LHCN-M2 (cell line): ENCODE results near the gene OSBPL6. TPM values are rescaled to one million over a fixed set of nuclear protein-coding genes. Genes with fewer than 3 reads are reported as not detected.
"Not testable (repeated sequence)": the region's sequence is repeated elsewhere in the genome, so short reads cannot be mapped to it uniquely, and the experiment has no call there.

Source experiments
- DNase-seq: peaks from one replicate; pipeline ENCODE4 v3.0.0-alpha.2; 2012; ENCODE audit warnings: low read depth
- total RNA-seq: library from RNA; depleted of rRNA; stranded (reverse); fragments of >200 nt; gene quantifications from 2 replicates; pipeline ENCODE4 v1.2.3, GENCODE V29; 2014

Gene OSBPL6
- total RNA-seq, 1 experiment from 2014 or later: 18.1 TPM

DNA sequence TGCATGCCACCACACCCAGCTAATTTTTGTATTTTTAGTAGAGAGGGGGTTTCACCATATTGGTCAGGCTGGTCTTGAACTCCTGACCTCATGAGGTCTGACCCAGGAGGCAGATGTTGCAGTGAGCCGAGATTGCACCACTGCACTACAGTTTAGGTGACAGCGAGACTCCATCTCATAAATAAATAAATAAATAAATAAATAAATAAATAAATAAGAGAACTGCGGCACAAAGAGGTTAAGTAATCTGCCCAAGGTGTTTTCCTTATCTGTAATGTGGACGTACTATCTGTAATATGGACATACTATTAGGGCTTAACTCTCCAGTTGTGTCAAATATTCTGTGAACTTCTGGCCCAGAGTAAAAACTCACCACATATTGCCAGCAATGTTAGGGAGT, 4.1 kb downstream of the OSBPL6 start:
- DNase-seq: not testable (repeated sequence)

DNA sequence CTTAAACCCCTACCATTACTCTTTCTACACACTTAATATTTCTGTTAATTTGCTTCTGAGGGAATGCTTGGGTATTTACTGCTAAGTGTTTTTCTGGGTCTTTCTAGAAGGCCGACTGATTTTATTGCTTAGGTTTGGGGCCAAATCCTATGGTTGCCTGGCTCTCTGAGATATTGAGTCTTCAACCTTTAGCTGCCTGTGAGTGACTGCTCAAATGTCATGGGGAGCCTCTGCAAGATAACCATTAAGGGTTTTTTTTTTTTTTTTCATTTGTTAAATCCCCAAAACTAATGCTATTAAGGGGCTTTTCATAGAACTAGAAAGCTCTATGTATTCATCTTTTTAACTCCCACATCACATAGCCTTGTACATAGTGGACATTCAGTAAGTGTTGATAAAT, 5.0 kb downstream of the OSBPL6 start:
- no peak for DNase-seq

DNA sequence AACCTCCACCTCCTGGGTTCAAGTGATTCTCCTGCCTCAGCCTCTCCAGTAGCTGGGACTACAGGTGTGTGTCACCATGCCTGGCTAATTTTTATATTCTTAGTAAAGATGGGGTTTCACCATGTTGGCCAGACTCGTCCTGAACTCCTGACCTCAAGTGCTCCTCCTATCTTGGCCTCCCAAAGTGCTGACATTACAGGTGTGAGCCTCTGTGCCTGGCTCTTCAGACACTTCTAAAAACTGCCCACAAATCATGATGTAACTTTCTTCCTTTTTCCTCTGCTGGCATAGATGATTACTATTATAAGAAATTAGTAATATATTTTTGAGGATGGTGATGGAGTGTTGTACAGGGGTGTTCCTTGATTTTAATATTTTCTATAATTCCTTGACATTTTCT, 6.0 kb downstream of the OSBPL6 start:
- no peak for DNase-seq

DNA sequence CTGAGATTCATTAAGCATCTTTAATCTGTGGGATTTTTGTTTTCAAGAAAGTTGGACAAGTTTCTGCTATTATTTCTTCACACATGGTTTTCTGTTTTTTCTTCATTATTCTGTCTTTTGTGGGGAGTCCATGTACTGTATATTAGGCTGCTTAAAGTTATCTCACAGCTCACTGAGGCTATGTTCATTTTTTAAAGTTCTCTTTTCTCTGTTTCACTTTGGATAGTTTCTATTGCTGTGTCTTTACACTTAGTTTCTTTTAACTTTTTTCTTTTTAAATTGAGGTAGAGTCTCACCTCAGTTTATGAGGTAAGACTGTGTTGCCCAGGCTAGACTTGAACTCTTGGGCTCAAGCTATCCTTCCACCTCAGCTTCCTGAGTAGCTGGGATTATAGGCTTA, 8.6 kb downstream of the OSBPL6 start:
- DNase-seq: no peak

- no peak for DNase-seq
Observed at GRCh38 chr2:178204977-178205376, 10.7 kb downstream of the OSBPL6 start.

GRCh38 chr2:178205853-178206521, 11.7 kb downstream of the OSBPL6 start:
- DNase-seq: peak; percentile 82

GRCh38 chr2:178208336-178208735, 14.0 kb downstream of the OSBPL6 start:
- DNase-seq: no peak

GRCh38 chr2:178208817-178209216, 14.5 kb downstream of the OSBPL6 start:
- peak; percentile 30 for DNase-seq

DNA sequence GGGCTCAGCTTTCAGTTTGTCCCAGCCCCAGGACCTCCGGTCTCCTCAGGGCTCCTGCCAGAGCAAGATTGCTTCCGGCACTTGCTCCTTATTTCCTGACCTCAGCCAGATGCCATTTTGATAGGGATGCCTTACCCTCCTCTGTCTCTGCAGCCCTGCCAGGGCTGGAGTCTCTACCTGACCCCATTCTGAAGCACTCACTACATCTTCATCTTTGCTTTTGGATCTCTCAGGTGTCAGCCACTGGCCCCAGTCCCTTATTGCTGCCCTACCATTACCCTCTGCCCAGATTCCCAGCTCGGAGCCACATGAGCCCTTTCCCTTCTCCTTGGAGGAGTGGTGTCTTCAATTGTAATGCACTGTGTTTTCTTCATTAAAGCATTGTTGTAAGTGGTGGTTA, 17.1 kb downstream of the OSBPL6 start:
- no peak for DNase-seq

- DNase-seq: no peak
Observed at GRCh38 chr2:178211943-178212342, 17.6 kb downstream of the OSBPL6 start.

GRCh38 chr2:178213991-178214390, 19.7 kb downstream of the OSBPL6 start:
- DNase-seq: no peak

DNA sequence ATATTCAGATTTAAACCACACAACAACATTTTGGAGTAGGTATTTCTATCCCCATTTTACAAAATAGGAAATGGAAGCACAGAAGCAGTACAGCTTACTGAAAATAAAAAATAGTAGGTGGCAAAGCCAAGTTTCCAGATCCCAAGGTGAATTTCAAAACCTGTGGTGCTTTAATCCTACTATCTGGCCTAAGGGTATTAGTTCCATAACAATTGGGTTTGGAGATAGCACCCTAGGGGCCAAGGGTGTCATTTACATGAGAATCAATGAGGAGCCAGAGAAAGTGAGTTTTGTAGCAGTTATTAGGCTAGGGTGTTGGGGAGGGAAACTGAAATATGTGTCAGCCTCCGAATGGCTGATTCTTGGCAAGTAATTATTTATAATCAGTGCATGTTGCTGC, 24.9 kb downstream of the OSBPL6 start:
- DNase-seq: no peak

GRCh38 chr2:178220814-178221213, 26.5 kb downstream of the OSBPL6 start:
- DNase-seq: no peak

GRCh38 chr2:178221556-178221955, 27.2 kb downstream of the OSBPL6 start:
- DNase-seq: no peak

- DNase-seq: no peak
Observed at GRCh38 chr2:178223806-178224205, 29.5 kb downstream of the OSBPL6 start.

GRCh38 chr2:178225006-178225805, 30.9 kb downstream of the OSBPL6 start:
- peak; percentile 69 for DNase-seq

GRCh38 chr2:178227187-178227586, 32.9 kb downstream of the OSBPL6 start:
- peak; percentile 58 for DNase-seq

DNA sequence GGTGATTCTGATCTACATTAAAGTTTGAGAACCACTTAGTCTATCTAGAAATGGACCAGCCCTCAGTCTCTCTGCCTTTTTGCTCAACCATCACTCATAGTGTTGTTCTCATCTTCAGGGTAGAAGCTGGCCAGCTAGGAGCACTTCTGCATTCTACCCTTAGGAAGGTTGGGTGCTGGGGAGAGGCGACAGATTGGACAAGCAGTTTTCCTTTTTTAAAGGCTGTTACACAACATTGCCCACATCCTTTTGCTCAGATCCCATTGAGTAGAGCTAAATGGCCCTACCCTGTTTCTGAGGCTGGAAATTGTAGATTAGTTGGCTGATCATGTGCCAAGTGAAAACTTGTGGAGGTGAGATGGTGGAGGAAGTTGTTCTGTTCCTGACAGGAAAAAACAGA, 35.6 kb downstream of the OSBPL6 start:
- no peak for DNase-seq

DNA sequence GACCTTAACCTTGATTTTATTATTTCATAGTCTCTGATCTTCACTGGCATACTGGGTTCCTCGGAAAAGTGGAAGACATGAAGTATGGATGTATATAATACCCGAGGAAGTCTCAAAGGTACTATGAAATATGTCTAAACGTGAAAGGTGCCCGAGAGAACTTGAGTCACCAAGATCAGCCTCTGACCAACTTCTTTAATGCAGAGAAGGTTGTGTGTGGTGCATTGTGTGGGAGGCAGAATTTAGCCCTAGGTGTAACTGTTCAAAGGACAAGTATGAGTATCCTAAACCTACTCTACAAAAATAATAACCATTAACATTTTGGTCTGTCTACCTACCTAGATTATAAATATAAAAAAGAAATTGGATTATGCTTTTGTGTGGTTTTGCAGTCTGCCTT, 36.1 kb downstream of the OSBPL6 start:
- no peak for DNase-seq

DNA sequence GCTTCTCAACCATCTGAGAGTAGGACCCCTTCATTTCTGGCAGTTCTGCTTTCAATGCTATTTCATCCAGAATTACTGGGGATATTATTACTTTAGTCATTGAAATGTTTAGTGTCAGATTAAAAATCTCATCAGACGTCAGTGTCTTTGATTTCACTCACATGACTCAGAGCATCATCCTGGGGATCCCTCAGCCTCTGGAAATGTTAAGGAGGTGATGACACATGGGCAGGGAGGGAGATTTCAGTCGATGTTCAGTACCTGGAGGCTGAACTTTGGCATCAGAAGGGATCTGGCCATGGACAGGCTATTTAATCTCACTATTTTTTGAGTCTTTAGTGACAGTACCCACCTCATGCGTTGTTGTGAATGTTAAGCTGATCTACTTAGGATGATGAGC, 39.1 kb downstream of the OSBPL6 start:
- peak; percentile 49 for DNase-seq

GRCh38 chr2:178234648-178235047, 40.3 kb downstream of the OSBPL6 start:
- no peak for DNase-seq

DNA sequence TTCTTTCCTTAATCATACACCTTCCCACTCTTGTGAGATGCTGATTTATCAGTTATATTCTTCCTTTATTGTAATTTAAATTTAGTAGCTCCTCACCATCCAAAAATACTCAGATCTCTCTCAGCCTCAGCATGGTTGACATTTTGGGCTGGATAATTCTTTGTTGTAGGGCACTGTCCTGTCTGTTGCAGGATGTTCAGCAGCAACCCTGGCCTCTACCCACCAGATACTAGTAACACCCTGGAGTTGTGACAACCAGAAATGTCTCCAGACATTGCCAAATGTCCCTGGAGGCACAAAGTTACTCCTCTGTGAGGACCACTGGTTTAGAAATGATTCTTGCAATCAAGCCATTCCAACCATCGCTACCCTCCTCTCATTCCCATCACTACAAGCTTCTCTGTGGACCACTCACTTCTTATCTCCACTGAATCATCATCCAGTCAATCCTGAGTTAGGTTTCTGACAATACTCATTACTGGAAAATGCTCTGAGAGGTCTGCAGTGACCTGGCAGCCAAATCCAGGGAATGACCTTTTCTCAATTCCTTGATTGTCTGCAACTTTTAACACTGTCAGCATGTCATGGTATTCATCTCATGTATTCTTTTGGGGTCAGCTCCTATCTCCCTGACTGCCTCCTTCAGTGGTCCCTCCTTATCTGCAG, 43.3 kb downstream of the OSBPL6 start:
- no peak for DNase-seq

DNA sequence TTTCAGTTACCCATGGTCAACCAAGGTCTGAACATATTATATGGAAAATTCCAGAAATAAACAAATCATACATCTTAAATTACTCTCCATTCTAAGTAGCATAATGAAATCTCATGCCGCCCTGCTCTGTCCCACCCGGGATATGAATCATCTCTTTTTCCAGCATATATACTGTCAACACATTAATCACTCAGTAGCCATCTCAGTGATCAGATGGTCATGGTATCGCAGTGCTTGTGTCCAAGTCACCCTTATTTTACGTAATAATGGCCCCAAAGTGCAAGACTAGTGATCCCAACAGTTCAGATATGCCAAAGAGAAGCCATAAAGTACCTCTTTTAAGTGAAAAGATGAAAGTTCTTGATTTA, 43.8 kb downstream of the OSBPL6 start:
- peak; percentile 62 for DNase-seq
